Measurements from ENCODE around the gene DCUN1D2. TPM values are rescaled to one million over a fixed set of nuclear protein-coding genes. Genes with fewer than 3 reads are reported as not detected.

DCUN1D2 gene
- total RNA-seq, 1 donor from 2014 or later, result 14.2 TPM

DNA sequence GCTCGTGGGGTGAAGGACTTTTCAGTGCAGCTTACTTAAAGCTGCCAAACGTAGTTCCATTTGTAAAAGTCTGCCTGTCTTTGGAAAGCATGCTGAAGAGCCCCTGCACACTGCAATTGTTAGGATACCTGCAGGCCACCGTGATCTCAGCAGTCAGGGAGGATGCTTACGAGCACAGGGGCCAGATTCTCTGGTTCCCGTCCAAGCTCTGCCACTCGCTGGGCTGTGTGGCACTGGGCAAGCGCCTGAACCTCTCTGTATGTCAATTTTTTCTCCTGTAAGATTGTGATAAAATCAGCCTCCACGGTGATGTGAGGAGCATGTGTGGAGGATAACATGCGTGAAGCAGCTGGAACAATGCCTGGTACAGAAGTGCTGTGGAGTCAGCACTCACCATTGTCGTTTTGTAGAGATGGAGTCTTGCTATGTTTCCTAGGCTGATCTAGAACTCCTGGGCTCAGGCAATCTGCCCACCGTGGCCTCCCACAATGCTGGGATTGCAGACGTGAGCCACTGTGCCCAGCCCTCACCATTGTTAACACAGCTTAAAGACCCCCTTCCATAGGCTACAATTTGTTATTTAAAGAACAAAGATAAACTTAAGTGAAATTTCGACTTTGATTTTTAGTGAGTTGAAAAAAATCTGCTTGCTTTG lies 40.7 kb downstream of the DCUN1D2 start:
- Histone ChIP-seq H3K27me3 (ENCODE audit: control insufficient read depth, insufficient read depth, low read length) (no peaks in the 10 kb centered on the region), H3K4me3 (ENCODE audit: low read depth, low read length) (peak overlapping the region; percentile 29), H3K36me3 (ENCODE audit: control insufficient read depth, insufficient read depth, low read length) (no peaks in the 10 kb centered on the region)
- no peak for FAIRE-seq
- TF ChIP-seq, protein P1, sequence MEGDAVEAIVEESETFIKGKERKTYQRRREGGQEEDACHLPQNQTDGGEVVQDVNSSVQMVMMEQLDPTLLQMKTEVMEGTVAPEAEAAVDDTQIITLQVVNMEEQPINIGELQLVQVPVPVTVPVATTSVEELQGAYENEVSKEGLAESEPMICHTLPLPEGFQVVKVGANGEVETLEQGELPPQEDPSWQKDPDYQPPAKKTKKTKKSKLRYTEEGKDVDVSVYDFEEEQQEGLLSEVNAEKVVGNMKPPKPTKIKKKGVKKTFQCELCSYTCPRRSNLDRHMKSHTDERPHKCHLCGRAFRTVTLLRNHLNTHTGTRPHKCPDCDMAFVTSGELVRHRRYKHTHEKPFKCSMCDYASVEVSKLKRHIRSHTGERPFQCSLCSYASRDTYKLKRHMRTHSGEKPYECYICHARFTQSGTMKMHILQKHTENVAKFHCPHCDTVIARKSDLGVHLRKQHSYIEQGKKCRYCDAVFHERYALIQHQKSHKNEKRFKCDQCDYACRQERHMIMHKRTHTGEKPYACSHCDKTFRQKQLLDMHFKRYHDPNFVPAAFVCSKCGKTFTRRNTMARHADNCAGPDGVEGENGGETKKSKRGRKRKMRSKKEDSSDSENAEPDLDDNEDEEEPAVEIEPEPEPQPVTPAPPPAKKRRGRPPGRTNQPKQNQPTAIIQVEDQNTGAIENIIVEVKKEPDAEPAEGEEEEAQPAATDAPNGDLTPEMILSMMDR (IDR thresholded peaks at IDR 0.05; ENCODE audit: insufficient read depth, low read length, severe bottlenecking), result no peak
- DNase-seq (ENCODE audit: low read depth), result no peak

- Histone ChIP-seq H3K36me3 (ENCODE audit: control insufficient read depth, insufficient read depth, low read length) (no peaks in the 10 kb centered on the region), H3K4me3 (ENCODE audit: low read depth, low read length) (peak overlapping the region; percentile 29), H3K27me3 (ENCODE audit: control insufficient read depth, insufficient read depth, low read length) (no peaks in the 10 kb centered on the region)
- peak; percentile 89 for FAIRE-seq
- DNase-seq (ENCODE audit: low read depth), result peak; percentile 22
- TF ChIP-seq, protein P1 (IDR thresholded peaks at IDR 0.05; ENCODE audit: insufficient read depth, low read length, severe bottlenecking), result no peak
Observed at GRCh38 chr13:113448885-113449692, 41.4 kb downstream of the DCUN1D2 start.

DNA sequence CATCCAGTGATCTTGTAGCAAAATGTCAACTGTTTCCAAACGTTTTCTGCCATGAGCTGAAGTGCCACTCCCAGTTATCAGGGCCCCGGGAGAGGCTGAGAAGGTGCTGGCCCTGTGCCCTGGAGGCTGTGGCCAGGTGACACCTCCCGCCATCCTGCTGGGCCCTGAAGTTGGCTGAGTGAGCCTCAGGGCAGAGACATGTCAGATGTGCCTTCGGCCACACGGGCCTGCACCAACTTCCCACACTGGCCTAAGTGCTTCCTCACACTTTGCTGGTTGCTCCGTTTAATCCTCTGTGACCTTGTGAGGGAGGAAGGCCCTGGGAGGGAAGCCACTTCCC lies 42.0 kb downstream of the DCUN1D2 start:
- no peak overlapping the region for H3K4me3 ChIP-seq (ENCODE audit: low read depth, low read length)
- no peaks in the 10 kb centered on the region for H3K27me3 ChIP-seq (ENCODE audit: control insufficient read depth, insufficient read depth, low read length)
- no peak for FAIRE-seq
- TF ChIP-seq, protein P1 (IDR thresholded peaks at IDR 0.05; ENCODE audit: insufficient read depth, low read length, severe bottlenecking), result no peak
- H3K36me3 ChIP-seq (ENCODE audit: control insufficient read depth, insufficient read depth, low read length), result no peaks in the 10 kb centered on the region
- DNase-seq (ENCODE audit: low read depth), result no peak

DNA sequence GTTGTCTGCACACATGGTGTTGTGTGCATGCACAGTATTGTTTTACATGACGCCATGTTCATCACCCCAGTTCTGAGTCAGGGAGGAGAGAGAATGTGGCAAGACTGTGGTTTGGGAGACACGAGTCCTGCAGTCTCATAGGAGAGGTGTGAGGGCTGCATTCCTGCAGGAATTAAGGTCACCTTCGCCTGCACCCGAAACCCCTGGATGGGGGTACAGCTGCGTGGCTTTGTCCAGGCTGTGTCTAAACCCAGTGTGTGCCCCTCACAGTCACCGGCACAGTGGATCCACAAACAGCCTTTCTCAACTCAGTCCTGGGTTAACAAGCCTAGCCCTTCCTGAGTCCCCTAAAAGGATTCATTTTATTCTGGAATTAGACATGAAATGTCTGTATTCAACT lies 42.9 kb downstream of the DCUN1D2 start:
- FAIRE-seq (no peak), DNase-seq (ENCODE audit: low read depth) (no peak)
- Histone ChIP-seq H3K4me3 (ENCODE audit: low read depth, low read length) (no peak overlapping the region), H3K36me3 (ENCODE audit: control insufficient read depth, insufficient read depth, low read length) (no peaks in the 10 kb centered on the region), H3K27me3 (ENCODE audit: control insufficient read depth, insufficient read depth, low read length) (no peaks in the 10 kb centered on the region)
- TF ChIP-seq, protein P1 (IDR thresholded peaks at IDR 0.05; ENCODE audit: insufficient read depth, low read length, severe bottlenecking), result no peak

DNA sequence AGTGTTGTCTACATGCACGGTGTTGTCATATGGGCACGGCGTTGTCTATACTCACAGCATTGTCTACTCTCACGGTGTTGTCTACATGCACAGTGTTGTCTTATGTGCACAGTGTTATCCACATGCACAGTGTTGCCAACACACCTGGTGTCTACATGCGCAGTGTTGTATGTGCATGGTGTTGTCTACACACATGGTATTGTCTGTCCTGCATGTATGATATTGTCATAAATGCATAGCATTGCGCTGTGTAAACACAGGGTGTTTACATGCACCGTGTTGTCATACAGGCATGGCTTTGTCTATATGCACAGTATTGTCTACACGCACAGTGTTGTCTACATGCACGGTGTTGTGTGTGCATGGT lies 44.0 kb downstream of the DCUN1D2 start:
- H3K27me3 ChIP-seq (ENCODE audit: control insufficient read depth, insufficient read depth, low read length), result no peaks in the 10 kb centered on the region
- no peak for DNase-seq (ENCODE audit: low read depth)
- no peak overlapping the region for H3K4me3 ChIP-seq (ENCODE audit: low read depth, low read length)
- H3K36me3 ChIP-seq (ENCODE audit: control insufficient read depth, insufficient read depth, low read length), result no peaks in the 10 kb centered on the region
- TF ChIP-seq, protein P1 (IDR thresholded peaks at IDR 0.05; ENCODE audit: insufficient read depth, low read length, severe bottlenecking), result no peak
- FAIRE-seq, result peak; percentile 97

Data from bronchial epithelial cell (primary cell).